EL (cell line): ENCODE data around the gene CD19.
"Not testable (repeated sequence)": the region's sequence is repeated elsewhere in the genome, so short reads cannot be mapped to it uniquely, and the experiment has no call there.

ENCODE experiments used
- DNase-seq: peaks from one replicate; pipeline ENCODE4 v3.0.0-alpha.2; 2016

CD19 gene

GRCh38 chr16:28937222-28937876, 5.6 kb downstream of the CD19 start:
- no peak for DNase-seq

- no peak for DNase-seq
Observed at GRCh38 chr16:28938721-28939120, 7.0 kb downstream of the CD19 start.

- not testable (repeated sequence) for DNase-seq
Observed at GRCh38 chr16:28939825-28940224, 8.1 kb downstream of the CD19 start.

DNA sequence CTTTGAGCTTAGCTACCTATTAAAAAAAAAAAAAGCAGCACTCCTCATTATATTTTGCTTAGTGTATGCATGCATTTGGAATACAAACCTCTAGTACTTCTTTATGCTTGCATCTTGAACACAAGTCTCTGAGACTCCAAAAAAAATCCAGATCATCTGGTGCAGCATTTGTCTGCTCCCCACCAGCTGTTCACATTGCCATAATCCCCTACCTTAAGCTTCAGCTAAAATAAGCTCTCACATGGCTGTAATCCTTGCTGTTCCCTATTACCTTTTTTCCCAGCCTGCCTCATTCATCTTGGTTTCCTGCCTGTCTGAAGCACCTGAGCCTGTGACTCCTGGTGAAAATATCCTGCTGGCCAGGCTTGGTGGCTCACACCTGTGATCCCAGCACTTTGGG, 11.5 kb downstream of the CD19 start:
- no peak for DNase-seq

- no peak for DNase-seq
Observed at GRCh38 chr16:28946681-28947080, 14.9 kb downstream of the CD19 start.

DNA sequence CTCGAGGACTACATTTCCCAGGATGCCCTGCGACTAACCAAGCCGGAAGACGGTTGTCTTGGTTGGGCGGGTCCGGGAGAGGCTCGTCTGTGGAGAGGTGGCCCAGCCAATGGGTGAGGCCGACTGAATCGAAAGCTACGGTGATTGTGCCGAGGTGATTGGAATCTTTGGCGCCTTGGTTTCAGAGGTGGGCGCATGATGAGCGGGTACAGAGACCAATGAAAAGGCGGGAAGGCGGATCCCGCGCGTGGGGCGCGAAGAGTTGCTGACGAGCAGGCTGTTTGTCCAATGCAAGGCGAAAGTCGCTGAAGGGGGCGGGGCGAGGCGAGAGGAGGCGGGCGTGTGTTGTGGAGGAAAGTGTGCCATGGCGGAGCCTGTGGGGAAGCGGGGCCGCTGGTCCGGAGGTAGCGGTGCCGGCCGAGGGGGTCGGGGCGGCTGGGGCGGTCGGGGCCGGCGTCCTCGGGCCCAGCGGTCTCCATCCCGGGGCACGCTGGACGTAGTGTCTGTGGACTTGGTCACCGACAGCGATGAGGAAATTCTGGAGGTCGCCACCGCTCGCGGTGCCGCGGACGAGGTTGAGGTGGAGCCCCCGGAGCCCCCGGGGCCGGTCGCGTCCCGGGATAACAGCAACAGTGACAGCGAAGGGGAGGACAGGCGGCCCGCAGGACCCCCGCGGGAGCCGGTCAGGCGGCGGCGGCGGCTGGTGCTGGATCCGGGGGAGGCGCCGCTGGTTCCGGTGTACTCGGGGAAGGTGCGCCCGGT, 19.1 kb downstream of the CD19 start, which contains the start of gene NFATC2IP:
Gene NFATC2IP, plus strand, starts transcription at position 290 of the 762 bp plus-strand sequence. Its CDS starts 75 bp downstream, at position 365.
- DNase-seq, result peak; percentile 100

DNA sequence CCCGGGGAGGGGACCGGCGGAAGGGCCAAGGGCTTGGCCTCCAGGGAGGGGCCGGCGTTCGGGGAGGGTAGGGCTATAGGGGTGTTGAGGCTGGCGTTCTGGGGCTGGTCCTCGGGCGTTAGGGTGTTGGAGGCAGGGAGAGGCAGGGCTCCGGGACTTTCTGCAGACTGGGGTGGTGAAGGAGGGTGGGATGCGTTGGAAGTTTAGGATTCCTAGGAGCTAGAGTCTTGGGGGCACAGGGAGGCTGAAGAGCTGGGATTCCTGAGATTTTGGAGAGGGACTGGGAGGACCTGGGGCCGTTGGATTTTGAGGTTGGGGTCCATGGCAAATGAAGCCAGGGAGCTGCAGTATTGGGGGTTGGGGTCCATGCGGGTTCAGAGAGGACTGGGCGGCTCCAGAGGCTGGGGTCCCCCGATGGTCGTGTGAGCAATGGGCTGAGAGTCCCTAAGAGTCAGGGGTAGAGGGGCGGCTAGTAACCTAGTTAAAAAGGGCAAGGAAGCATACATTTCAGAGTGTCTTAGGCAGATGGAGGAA, 19.7 kb downstream of the CD19 start:
- DNase-seq, result peak; percentile 21

DNA sequence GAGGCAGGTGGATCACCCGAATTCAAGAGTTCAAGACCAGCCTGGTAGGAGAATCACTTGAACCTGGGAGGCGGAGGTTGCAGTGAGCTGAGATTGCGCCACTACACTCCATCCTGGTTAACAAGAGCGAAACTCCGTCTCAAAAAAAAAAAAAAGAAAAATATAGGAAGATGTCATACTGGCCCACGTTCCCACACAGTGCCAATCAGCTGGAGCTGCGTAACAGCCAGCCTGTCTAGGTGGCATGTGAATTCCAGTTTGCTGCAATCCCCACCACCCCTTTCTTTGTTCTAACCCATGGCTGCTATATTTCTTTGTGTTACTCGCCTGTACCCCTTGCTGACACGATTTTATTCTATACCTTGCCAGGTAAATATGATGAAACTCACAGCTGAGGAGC, 26.4 kb downstream of the CD19 start:
- no peak for DNase-seq

- DNase-seq, result no peak
Observed at GRCh38 chr16:28958836-28959235, 27.1 kb downstream of the CD19 start.

- no peak for DNase-seq
Observed at GRCh38 chr16:28964072-28964471, 32.3 kb downstream of the CD19 start.

- no peak for DNase-seq
Observed at GRCh38 chr16:28964496-28964895, 32.7 kb downstream of the CD19 start.

DNA sequence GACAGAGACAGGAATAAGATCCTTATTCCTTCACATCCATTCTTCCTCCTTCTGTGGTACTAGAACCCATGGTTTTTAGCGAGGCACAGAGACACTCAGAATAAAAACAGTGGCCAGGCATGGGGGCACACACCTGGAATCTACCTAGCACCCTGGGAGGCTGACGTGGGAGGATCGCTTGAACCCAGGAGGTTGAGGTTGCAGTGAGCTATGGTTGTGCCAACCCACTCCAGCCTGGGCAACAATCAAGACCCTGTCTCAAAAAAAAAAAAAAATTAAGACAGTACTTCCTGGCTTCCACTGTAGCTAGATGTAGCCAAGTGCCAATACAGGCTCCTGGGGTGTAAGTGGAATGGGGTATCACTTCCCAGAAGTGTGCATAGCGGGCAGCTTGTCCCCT, 35.4 kb downstream of the CD19 start:
- no peak for DNase-seq

DNA sequence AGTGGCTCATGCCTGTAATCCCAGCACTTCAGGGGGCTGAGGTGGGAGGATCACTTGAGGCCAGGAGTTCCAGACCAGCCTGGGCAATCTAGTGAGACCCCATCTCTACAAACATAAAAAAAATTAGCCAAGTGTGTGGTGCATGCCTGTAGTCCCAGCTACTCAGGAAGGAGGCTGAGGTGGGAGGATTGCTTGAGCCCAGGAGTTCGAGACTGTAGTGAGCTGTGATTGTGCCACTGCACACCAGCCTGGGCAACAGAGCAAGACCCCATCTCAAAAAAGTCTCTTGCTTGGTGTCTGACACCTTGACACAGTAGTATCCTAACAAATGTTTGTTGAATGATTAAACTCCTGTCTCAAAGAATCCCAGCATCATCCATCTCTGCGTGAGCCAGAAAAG, 37.9 kb downstream of the CD19 start:
- DNase-seq, result not testable (repeated sequence)

- peak; percentile 74 for DNase-seq
Observed at GRCh38 chr16:28974007-28974436, 42.3 kb downstream of the CD19 start.

DNA sequence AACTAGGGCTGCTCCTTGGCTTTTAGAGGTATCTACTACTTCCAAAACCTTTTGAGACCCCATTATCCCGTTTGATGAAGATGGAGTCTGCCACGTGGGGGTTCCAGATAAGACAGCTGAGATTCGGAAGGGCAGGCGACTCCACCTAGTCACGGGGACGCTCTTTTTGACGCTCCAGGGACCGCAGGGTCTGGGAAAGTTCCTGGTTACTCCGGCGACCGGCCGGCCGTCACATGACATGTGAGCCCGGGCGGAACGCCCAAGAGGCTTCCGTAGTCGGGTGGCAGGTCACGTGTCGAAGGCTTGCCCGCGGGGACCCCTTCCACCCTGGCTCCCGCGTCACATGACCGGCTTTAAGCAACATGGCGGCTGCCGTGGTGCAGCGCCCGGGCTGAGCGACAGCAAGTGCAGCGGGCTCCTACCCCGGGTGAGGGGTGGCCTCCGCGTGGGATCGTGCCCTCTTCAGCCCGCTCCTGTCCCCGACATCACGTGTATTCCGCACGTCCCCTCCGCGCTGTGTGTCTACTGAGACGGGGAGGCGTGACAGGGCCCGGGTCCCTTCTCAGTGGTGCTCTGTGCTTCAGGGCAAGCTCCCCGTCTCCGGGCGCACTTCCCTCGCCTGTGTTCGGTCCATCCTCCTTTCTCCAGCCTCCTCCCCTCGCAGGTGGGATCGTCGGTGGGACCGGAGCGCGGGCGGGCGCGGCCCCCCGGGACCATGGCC, 42.8 kb downstream of the CD19 start, which contains the start of gene SPNS1:
Gene SPNS1, plus strand, starts transcription at position 342 of the 721 bp plus-strand sequence. Its CDS starts 374 bp downstream, at position 716.
- peak; percentile 95 for DNase-seq

- DNase-seq, result no peak
Observed at GRCh38 chr16:28975158-28975599, 43.4 kb downstream of the CD19 start.

- no peak for DNase-seq
Observed at GRCh38 chr16:28977703-28978662, 46.2 kb downstream of the CD19 start.

- DNase-seq, result not testable (repeated sequence)
Observed at GRCh38 chr16:28980330-28980729, 48.6 kb downstream of the CD19 start.

- no peak for DNase-seq
Observed at GRCh38 chr16:28980929-28981328, 49.2 kb downstream of the CD19 start.

GRCh38 chr16:28981517-28981916, 49.7 kb downstream of the CD19 start:
- no peak for DNase-seq

- DNase-seq, result no peak
Observed at GRCh38 chr16:28982418-28982817, 50.6 kb downstream of the CD19 start.

- DNase-seq, result no peak
Observed at GRCh38 chr16:28982949-28983348, 51.2 kb downstream of the CD19 start.
